ENCODE data around the gene SPRTN.

Gene SPRTN

DNA sequence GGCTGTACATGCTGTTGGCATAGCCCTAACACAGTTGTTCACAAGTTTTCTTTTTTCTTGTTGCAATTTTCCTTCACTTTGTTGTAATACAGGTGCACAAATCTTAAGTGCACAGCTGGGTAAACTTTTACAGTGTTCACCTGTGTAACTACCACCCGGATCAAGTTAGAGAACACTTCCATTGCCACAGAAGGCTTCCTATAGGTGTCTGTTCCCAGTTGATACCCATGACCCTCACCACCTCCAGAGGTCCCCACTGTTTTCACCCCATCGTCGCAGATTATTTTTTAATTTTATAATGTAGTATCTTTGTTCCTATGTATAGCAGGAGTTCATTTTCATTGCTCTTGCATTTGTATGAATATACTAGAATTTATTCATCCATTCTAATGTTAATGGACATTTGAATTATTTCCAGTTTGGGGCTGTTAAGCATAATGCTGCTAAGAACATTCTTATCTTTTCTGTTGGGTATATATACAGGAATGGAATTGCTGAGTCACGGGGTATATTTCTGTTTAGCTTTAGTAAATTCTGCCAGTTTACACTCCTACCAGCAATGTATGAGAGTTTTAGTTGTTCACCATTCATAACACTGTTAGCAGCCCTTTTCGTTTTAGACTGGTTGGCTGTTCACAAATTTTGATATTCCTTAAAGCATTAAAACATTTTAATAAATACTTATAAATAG lies 16.4 kb downstream of the SPRTN start:
- no peak for TF ChIP-seq CTCF (conservative IDR thresholded peaks at IDR 0.05; ENCODE audit: low read depth, low read length)
- Histone ChIP-seq H2AFZ (ENCODE audit: low read depth) (no peak overlapping the region), H3K36me3 (ENCODE audit: insufficient read depth) (no peaks in the 10 kb centered on the region), H3K4me3 (IDR thresholded peaks at IDR 0.05; ENCODE audit: insufficient read depth, low read depth, low read length) (no peak overlapping the region), H3K27me3 (ENCODE audit: insufficient read depth, low read depth) (no peaks in the 10 kb centered on the region), H3K79me2 (ENCODE audit: insufficient read depth, low read depth) (no peaks in the 10 kb centered on the region), H3K27ac (no peak overlapping the region), H3K4me2 (no peak overlapping the region), H3K9ac (no peak overlapping the region), H3K4me1 (ENCODE audit: low read depth, poor library complexity, severe bottlenecking) (no peaks in the 10 kb centered on the region), H4K20me1 (ENCODE audit: insufficient read depth) (no peaks in the 10 kb centered on the region; the same call in 1 of the 2 replicates)

- Histone ChIP-seq H3K36me3 (ENCODE audit: insufficient read depth) (no peaks in the 10 kb centered on the region), H3K4me3 (IDR thresholded peaks at IDR 0.05; ENCODE audit: insufficient read depth, low read depth, low read length) (no peak overlapping the region), H2AFZ (ENCODE audit: low read depth) (no peak overlapping the region), H3K9ac (no peak overlapping the region), H3K27me3 (ENCODE audit: insufficient read depth, low read depth) (no peaks in the 10 kb centered on the region), H3K27ac (no peak overlapping the region), H3K4me1 (ENCODE audit: low read depth, poor library complexity, severe bottlenecking) (no peaks in the 10 kb centered on the region), H3K4me2 (no peak overlapping the region), H3K79me2 (ENCODE audit: insufficient read depth, low read depth) (no peaks in the 10 kb centered on the region), H4K20me1 (ENCODE audit: insufficient read depth) (no peaks in the 10 kb centered on the region; the same call in 1 of the 2 replicates)
- TF ChIP-seq CTCF (conservative IDR thresholded peaks at IDR 0.05; ENCODE audit: low read depth, low read length): no peak
Observed at GRCh38 chr1:231355171-231355570, 17.1 kb downstream of the SPRTN start.

DNA sequence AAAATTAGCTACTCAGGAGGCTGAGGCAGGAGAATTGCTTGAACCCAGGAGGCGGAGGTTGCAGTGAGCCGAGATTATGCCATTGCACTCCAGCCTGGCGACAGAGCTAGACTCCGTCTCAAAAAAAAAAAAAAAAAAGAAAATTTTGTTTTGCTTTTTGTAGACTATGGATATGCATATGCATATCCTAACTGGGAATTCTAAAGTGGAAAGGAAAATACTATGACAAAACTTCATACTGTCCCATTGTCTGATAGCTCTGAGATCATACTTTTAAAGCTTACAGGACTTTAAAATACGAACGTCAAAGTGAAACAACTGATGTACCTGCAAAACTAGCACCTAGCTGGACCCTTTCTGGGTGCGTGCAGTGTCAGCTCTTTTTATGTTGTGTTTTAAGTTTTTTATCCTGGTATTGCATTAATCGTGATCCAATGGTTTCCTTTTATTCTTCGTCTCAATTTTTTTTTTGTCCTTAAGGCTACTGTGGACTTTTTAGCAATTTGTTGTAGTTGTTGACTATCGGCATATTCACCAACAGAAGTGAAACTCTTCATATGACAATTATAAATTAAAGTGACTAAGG lies 19.2 kb downstream of the SPRTN start:
- no peak overlapping the region for H3K4me2 ChIP-seq
- H3K79me2 ChIP-seq (ENCODE audit: insufficient read depth, low read depth): no peaks in the 10 kb centered on the region
- TF ChIP-seq CTCF (conservative IDR thresholded peaks at IDR 0.05; ENCODE audit: low read depth, low read length): no peak

DNA sequence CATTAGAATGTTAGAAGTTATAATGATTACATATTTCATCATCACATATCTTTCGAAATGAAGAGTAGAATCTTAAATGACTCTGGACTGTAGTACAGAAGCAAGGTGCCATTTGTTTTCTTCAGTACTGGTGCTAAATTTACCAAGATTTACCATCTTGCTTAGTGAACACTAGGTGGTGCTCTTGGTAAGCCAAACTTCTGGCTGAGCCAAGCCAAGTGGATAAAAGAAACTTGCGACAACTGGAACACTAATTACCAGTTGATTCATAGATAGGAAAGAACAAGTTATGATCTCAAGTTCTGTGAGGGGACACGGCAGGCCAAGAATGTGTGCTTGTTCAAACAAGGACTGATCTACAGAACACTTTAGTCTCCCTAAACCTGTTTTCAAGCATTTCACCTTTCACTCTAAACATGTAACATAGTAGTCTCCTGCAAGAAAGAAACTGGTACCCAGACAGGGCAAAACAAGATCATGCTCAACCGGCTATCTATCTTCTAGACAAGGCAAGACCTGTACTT lies 19.8 kb downstream of the SPRTN start:
- no peaks in the 10 kb centered on the region; the same call in 1 of the 2 replicates for H4K20me1 ChIP-seq (ENCODE audit: insufficient read depth)
- no peaks in the 10 kb centered on the region for H3K79me2 ChIP-seq (ENCODE audit: insufficient read depth, low read depth)
- no peaks in the 10 kb centered on the region for H3K27me3 ChIP-seq (ENCODE audit: insufficient read depth, low read depth)
- H3K4me2 ChIP-seq: no peak overlapping the region
- no peak overlapping the region for H3K27ac ChIP-seq
- no peak overlapping the region for H2AFZ ChIP-seq (ENCODE audit: low read depth)
- peak; percentile 91 for TF ChIP-seq CTCF (conservative IDR thresholded peaks at IDR 0.05; ENCODE audit: low read depth, low read length)
- H3K4me3 ChIP-seq (IDR thresholded peaks at IDR 0.05; ENCODE audit: insufficient read depth, low read depth, low read length): no peak overlapping the region
- no peaks in the 10 kb centered on the region for H3K36me3 ChIP-seq (ENCODE audit: insufficient read depth)
- no peaks in the 10 kb centered on the region for H3K4me1 ChIP-seq (ENCODE audit: low read depth, poor library complexity, severe bottlenecking)
- no peak overlapping the region for H3K9ac ChIP-seq

More for the DNA sequence above, 19.2 kb downstream of the SPRTN start:
- no peaks in the 10 kb centered on the region for H3K36me3 ChIP-seq (ENCODE audit: insufficient read depth)
- H4K20me1 ChIP-seq (ENCODE audit: insufficient read depth): no peaks in the 10 kb centered on the region; the same call in 1 of the 2 replicates
- no peaks in the 10 kb centered on the region for H3K4me1 ChIP-seq (ENCODE audit: low read depth, poor library complexity, severe bottlenecking)
- H3K4me3 ChIP-seq (IDR thresholded peaks at IDR 0.05; ENCODE audit: insufficient read depth, low read depth, low read length): no peak overlapping the region
- no peak overlapping the region for H2AFZ ChIP-seq (ENCODE audit: low read depth)
- H3K27ac ChIP-seq: no peak overlapping the region
- no peaks in the 10 kb centered on the region for H3K27me3 ChIP-seq (ENCODE audit: insufficient read depth, low read depth)
- no peak overlapping the region for H3K9ac ChIP-seq
